CD4-positive, alpha-beta T cell (primary cell): ENCODE measurements around the gene SPATA31D3. TPM values are rescaled to one million over a fixed set of nuclear protein-coding genes. Genes with fewer than 3 reads are reported as not detected.
"Not testable (repeated sequence)": the region's sequence is repeated elsewhere in the genome, so short reads cannot be mapped to it uniquely, and the experiment has no call there.

Experiments used
- ATAC-seq: fragments of 200-7000 bp; cut with Tn5 transposase; one replicate; pipeline ENCODE4 v1.10.0; 2022; ENCODE audit warnings: mild to moderate bottlenecking; ENCODE audit not compliant: poor library complexity
- CTCF ChIA-PET: fragments of 350-600 bp; sonication (Branson Sonifier 250); formaldehyde crosslinking; loops from one replicate; lab custom pipeline; 2021; ENCODE audit warnings: antibody characterized with exemption, inconsistent platforms; lab: Charles Lee
- POLR2A ChIA-PET: fragments of 350-600 bp; sonication (Branson Sonifier 250); formaldehyde crosslinking; loops from one replicate; lab custom pipeline; 2021; ENCODE audit warnings: antibody characterized with exemption, inconsistent platforms; lab: Charles Lee
- DNase-seq, 14 experiments: peaks; one replicate each; pipeline ENCODE4 v3.0.0-alpha.2; 2013 to 2020; ENCODE audit warnings: mixed read lengths in 2 of 14
- H3K27ac ChIP-seq, 2 donors: one replicate each; pipeline versions ENCODE4 v1.5.1 to v1.7.0; 2013; ENCODE audit warnings: low read length in 2 of 2, low read depth in 1 of 2, mild to moderate bottlenecking in 1 of 2
- H3K27me3 ChIP-seq, 2 experiments: 1 replicate in 1 of 2; 2 replicates in 1 of 2; pipeline versions ENCODE4 v1.6.1 to v1.7.0; 2013; ENCODE audit warnings: low read length in 2 of 2, control low read depth in 1 of 2, mild to moderate bottlenecking in 1 of 2, moderate library complexity in 1 of 2; ENCODE audit not compliant: insufficient read depth in 2 of 2, control insufficient read depth in 1 of 2
- H3K36me3 ChIP-seq: one replicate; pipeline ENCODE4 v1.6.1; 2013; ENCODE audit warnings: low read length, control low read depth; ENCODE audit not compliant: insufficient read depth
- H3K4me1 ChIP-seq: one replicate; pipeline ENCODE4 v1.6.1; 2013; ENCODE audit warnings: low read length, control low read depth; ENCODE audit not compliant: insufficient read depth
- H3K4me3 ChIP-seq: one replicate; pipeline ENCODE4 v1.5.1; 2013; ENCODE audit warnings: mild to moderate bottlenecking, low read length, moderate library complexity
- H3K9me3 ChIP-seq, 2 experiments: 1 replicate in 1 of 2; 2 replicates in 1 of 2; pipeline versions ENCODE4 v1.6.1 to v1.7.0; 2013; ENCODE audit warnings: low read length in 2 of 2, mild to moderate bottlenecking in 2 of 2, control low read depth in 1 of 2, moderate library complexity in 1 of 2; ENCODE audit not compliant: control insufficient read depth in 1 of 2, insufficient read depth in 1 of 2
- H3K27ac Mint-ChIP-seq: one replicate; pipeline ENCODE4 v1.8.0; 2020; ENCODE audit warnings: mixed read lengths
- H3K27me3 Mint-ChIP-seq: one replicate; pipeline ENCODE4 v1.8.0; 2021; ENCODE audit warnings: mixed read lengths
- H3K36me3 Mint-ChIP-seq: one replicate; pipeline ENCODE4 v1.8.0; 2021; ENCODE audit warnings: low read depth, mixed read lengths
- H3K4me1 Mint-ChIP-seq: one replicate; pipeline ENCODE4 v1.8.0; 2021; ENCODE audit warnings: low read depth, mixed read lengths
- H3K4me3 Mint-ChIP-seq: one replicate; pipeline ENCODE4 v1.8.0; 2020; ENCODE audit warnings: mild to moderate bottlenecking, mixed read lengths
- H3K9me3 Mint-ChIP-seq: one replicate; pipeline ENCODE4 v1.8.0; 2020; ENCODE audit warnings: mixed read lengths
- intact Hi-C, 2 experiments: fragments of 100-400 bp; cut with DNase I in 1 of 2; cut with micrococcal nuclease in 1 of 2; formaldehyde crosslinking; loops; one replicate each; pipeline versions ENCODE4 v1.15.1 to v1.9.0; 2023 to 2025; cut with DNase I, micrococcal nuclease
- polyA plus RNA-seq, 2 donors: library from polyadenylated mRNA; unstranded; fragments of 120-200 nt; gene quantifications; one replicate each; pipeline ENCODE4 v1.2.1, GENCODE V29; 2013
- total RNA-seq, 174 experiments: library from RNA in 2 of 174; stranded (reverse) in 2 of 174; gene quantifications; one replicate each; pipeline ENCODE4 v1.2.3 and lab custom pipeline; 2021 to 2026
- TF ChIP-seq, protein P1 (sequence below): fragments of 200-600 bp; IDR thresholded peaks from one replicate; pipeline ENCODE4 v1.8.0; 2022; ENCODE audit warnings: antibody characterized with exemption, mild to moderate bottlenecking

The SPATA31D3 gene
- total RNA-seq, result not detected
- not detected for polyA plus RNA-seq (2013, experiment 1 of 2)
- not detected for polyA plus RNA-seq (2013, experiment 2 of 2)
- 0 reads per million in 172 experiments for total RNA-seq (lab: John Stamatoyannopoulos, UW)

DNA sequence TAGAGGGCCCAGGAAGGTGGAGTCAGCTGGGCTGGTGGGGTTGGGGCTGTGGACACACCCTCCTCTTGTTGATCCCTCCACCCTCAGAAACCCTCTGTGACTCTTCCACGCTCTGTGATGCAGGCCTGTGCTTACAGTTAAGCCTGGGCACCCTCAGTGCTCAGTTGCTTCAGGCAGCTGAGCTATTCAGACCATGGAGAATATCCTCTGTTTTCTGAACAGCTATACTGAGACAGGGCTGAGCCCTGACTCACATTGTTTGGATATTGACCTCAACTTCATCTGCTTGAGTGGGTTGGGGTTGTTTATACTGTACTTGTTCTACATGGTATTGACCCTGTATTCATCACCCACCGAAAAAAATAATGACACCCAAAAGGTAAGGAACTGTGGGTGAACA is at the start of gene SPATA31D3:
TSS of gene SPATA31D3 (plus strand) at position 108 of the 400 bp plus-strand sequence. CDS start at position 194, 86 bp downstream.
- POLR2A ChIA-PET, CTCF ChIA-PET, ATAC-seq: not testable (repeated sequence)

DNA sequence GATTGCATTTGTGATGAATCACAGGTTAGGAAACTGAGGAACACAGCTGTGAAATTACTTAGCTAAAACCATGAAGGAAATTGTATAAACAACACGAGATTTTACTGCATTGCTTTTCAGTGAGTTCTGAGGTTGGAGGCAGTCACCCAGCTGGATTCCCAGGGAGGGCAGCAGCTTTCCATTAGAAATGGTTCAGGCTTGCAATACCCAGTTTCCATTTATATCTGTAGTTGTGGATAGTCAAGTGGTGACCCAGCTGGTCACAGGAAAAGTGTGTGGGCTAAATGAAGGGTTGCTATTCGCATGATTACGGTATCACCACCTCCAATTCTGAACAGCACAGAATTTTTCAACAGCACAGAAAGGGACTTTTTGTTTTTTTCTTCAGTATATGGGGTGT is 49.4 kb upstream of the SPATA31D3 start:
- no peak overlapping the region for H3K27ac ChIP-seq
- POLR2A ChIA-PET, result no interaction called here
- TF ChIP-seq, protein P1, sequence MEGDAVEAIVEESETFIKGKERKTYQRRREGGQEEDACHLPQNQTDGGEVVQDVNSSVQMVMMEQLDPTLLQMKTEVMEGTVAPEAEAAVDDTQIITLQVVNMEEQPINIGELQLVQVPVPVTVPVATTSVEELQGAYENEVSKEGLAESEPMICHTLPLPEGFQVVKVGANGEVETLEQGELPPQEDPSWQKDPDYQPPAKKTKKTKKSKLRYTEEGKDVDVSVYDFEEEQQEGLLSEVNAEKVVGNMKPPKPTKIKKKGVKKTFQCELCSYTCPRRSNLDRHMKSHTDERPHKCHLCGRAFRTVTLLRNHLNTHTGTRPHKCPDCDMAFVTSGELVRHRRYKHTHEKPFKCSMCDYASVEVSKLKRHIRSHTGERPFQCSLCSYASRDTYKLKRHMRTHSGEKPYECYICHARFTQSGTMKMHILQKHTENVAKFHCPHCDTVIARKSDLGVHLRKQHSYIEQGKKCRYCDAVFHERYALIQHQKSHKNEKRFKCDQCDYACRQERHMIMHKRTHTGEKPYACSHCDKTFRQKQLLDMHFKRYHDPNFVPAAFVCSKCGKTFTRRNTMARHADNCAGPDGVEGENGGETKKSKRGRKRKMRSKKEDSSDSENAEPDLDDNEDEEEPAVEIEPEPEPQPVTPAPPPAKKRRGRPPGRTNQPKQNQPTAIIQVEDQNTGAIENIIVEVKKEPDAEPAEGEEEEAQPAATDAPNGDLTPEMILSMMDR, result no peak
- Mint-ChIP-seq H3K27ac (no peak overlapping the region), H3K4me3 (no peak overlapping the region), H3K9me3 (peaks cover 2% of the 10 kb centered on the region), H3K4me1 (no peaks in the 10 kb centered on the region), H3K27me3 (no peaks in the 10 kb centered on the region), H3K36me3 (no peaks in the 10 kb centered on the region)
- DNase-seq (no peak), ATAC-seq (no peak)
- no peaks in the 10 kb centered on the region for H3K9me3 ChIP-seq
- H3K36me3 ChIP-seq, result no peaks in the 10 kb centered on the region
- intact Hi-C loops, result no loop called here
- CTCF ChIA-PET, result no interaction called here
- H3K27me3 ChIP-seq, result no peaks in the 10 kb centered on the region
- H3K4me1 ChIP-seq, result no peaks in the 10 kb centered on the region
- no peak overlapping the region for H3K4me3 ChIP-seq

More for the DNA sequence above, at the start of gene SPATA31D3:
- H3K27me3 ChIP-seq, H3K9me3 Mint-ChIP-seq, H3K4me3 Mint-ChIP-seq, H3K36me3 Mint-ChIP-seq, H3K9me3 ChIP-seq, H3K4me1 Mint-ChIP-seq, H3K27me3 Mint-ChIP-seq, intact Hi-C loops, H3K4me1 ChIP-seq, H3K36me3 ChIP-seq, H3K4me3 ChIP-seq, H3K27ac Mint-ChIP-seq, DNase-seq, H3K27ac ChIP-seq: not testable (repeated sequence)

DNA sequence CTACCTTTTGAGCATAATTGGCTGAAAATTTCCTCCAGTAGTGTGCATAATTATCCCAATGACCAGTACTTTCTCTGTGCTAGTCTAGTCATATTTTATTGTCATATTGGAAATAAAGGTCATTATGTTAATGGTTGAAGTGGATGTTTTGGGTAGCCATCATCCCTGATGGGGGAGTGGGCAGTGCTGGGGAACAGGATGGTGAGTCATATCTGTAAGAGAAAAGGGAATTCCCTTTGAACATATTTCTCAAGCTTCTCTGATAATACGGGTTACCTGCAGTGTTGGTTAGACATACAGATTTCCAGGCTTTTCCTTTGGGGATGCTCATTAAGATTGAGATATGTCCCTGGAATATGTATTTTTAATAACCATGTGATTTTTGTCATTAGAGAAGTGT is 48.4 kb upstream of the SPATA31D3 start:
- Histone ChIP-seq H3K36me3 (no peaks in the 10 kb centered on the region), H3K4me1 (no peaks in the 10 kb centered on the region), H3K27me3 (no peaks in the 10 kb centered on the region), H3K9me3 (no peaks in the 10 kb centered on the region), H3K27ac (no peak overlapping the region), H3K4me3 (no peak overlapping the region)
- POLR2A ChIA-PET, result no interaction called here
- TF ChIP-seq, protein P1, result no peak
- ATAC-seq (no peak), DNase-seq (no peak)
- H3K27me3 Mint-ChIP-seq, result no peaks in the 10 kb centered on the region
- H3K36me3 Mint-ChIP-seq, result no peaks in the 10 kb centered on the region
- CTCF ChIA-PET, result no interaction called here
- no peak overlapping the region for H3K4me3 Mint-ChIP-seq
- intact Hi-C loops, result no loop called here
- no peak overlapping the region for H3K27ac Mint-ChIP-seq
- peaks cover 2% of the 10 kb centered on the region for H3K9me3 Mint-ChIP-seq
- H3K4me1 Mint-ChIP-seq, result no peaks in the 10 kb centered on the region

DNA sequence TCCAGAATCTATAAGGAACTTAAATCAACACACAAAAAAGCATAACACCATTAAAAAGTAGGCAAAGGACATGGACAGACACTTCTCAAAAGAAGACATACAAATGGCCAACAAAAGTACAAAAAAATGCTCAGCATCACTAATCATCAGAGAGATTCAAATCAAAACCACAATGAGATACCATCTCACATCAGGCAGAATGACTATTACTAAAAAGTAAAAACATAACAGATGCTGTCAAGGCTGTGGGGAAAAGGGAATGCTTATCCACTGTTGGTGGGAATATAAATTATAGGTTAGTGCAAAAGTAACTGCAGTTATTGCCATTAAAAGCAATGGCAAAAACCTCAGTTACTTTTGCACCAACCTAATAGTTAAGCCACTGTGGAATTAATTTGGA is 47.2 kb upstream of the SPATA31D3 start:
- Histone ChIP-seq H3K27me3 (no peaks in the 10 kb centered on the region), H3K27ac (no peak overlapping the region), H3K9me3 (no peaks in the 10 kb centered on the region), H3K4me3 (no peak overlapping the region), H3K36me3 (no peaks in the 10 kb centered on the region), H3K4me1 (no peaks in the 10 kb centered on the region)
- no peak overlapping the region for H3K27ac Mint-ChIP-seq
- no peaks in the 10 kb centered on the region for H3K27me3 Mint-ChIP-seq
- TF ChIP-seq, protein P1, result no peak
- ChIA-PET CTCF (interaction anchor here (0.9 kb wide), 1 partner anchor 10 kb away, joined by 3 read pairs; no protein-coding TSS in a partner anchor), POLR2A (no interaction called here)
- peaks cover 2% of the 10 kb centered on the region for H3K9me3 Mint-ChIP-seq
- H3K4me3 Mint-ChIP-seq, result no peak overlapping the region
- no peaks in the 10 kb centered on the region for H3K36me3 Mint-ChIP-seq
- no peak for DNase-seq
- H3K4me1 Mint-ChIP-seq, result no peaks in the 10 kb centered on the region
- no peak for ATAC-seq
- intact Hi-C loops, result no loop called here
